SK-N-SH (cell line): ENCODE measurements around the gene CBX6. TPM values are rescaled to one million over a fixed set of nuclear protein-coding genes. Genes with fewer than 3 reads are reported as not detected.

Experiments
- CTCF ChIA-PET: fragments of 300-600, 350-600 bp; formaldehyde crosslinking; extraction: SDS; loops from one replicate; lab custom pipeline; 2021; lab: Yijun Ruan, JAX
- POLR2A ChIA-PET: fragments of 350-600 bp; sonication (Branson Sonifier 250); formaldehyde crosslinking; extraction: SDS; loops from one replicate; lab custom pipeline; 2020; ENCODE audit warnings: antibody characterized with exemption, inconsistent platforms; lab: Yijun Ruan, JAX
- DNase-seq: peaks from one replicate; pipeline ENCODE4 v3.0.0; 2012
- H2AFZ ChIP-seq: fragments of 200-600 bp; sonication (generic); 2 replicates; pipeline ENCODE4 v1.8.1; 2016; ENCODE audit warnings: antibody characterized with exemption, mild to moderate bottlenecking, low read depth
- H3F3A ChIP-seq: fragments of 200-600 bp; sonication (generic); replicated peaks from 2 replicates; pipeline ENCODE3; 2016; ENCODE audit warnings: antibody characterized with exemption, mild to moderate bottlenecking; ENCODE audit not compliant: insufficient read depth
- H3K27ac ChIP-seq, 2 experiments: fragments of 200-500 bp in 1 of 2; fragments of 200-600 bp in 1 of 2; sonication (Bioruptor generic) in 1 of 2; sonication (generic), shearing (Covaris generic) in 1 of 2; 2 replicates each; pipeline versions ENCODE4 v1.5.1 to v1.6.1; 2014 to 2016; ENCODE audit warnings: low read depth in 2 of 2, inconsistent platforms in 1 of 2, low read length in 1 of 2, mild to moderate bottlenecking in 1 of 2, mixed read lengths in 1 of 2
- H3K27me3 ChIP-seq: fragments of 200-600 bp; sonication (generic), shearing (Covaris generic); 2 replicates; pipeline ENCODE4 v1.6.1; 2016; ENCODE audit warnings: mixed run types; ENCODE audit not compliant: insufficient read depth
- H3K36me3 ChIP-seq, 2 experiments: fragments of 200-500 bp in 1 of 2; fragments of 200-600 bp in 1 of 2; sonication (Bioruptor generic) in 1 of 2; sonication (generic) in 1 of 2; replicated peaks in 1 of 2; 2 replicates each; pipeline versions ENCODE3 to v1.5.1; 2014 to 2016; ENCODE audit warnings: low read length in 1 of 2, mild to moderate bottlenecking in 1 of 2; ENCODE audit not compliant: insufficient read depth in 2 of 2, control insufficient read depth in 1 of 2
- H3K4me1 ChIP-seq, 2 experiments: fragments of 200-500 bp in 1 of 2; fragments of 200-600 bp in 1 of 2; sonication (Bioruptor generic) in 1 of 2; sonication (generic), shearing (Covaris generic) in 1 of 2; 2 replicates each; pipeline versions ENCODE4 v1.5.1 to v1.6.1; 2014 to 2016; ENCODE audit warnings: low read depth in 1 of 2, low read length in 1 of 2, mixed run types in 1 of 2; ENCODE audit not compliant: insufficient read depth in 2 of 2, control insufficient read depth in 1 of 2
- H3K4me2 ChIP-seq: fragments of 200-600 bp; sonication (generic), shearing (Covaris generic); 2 replicates; pipeline ENCODE4 v1.6.1; 2017; ENCODE audit warnings: mixed run types
- H3K4me3 ChIP-seq, 2 experiments: fragments of 200-500 bp in 1 of 2; fragments of 200-600 bp in 1 of 2; sonication (Bioruptor generic) in 1 of 2; sonication (generic), shearing (Covaris generic) in 1 of 2; 2 replicates each; pipeline versions ENCODE4 v1.5.1 to v1.8.1; 2014 to 2016; ENCODE audit warnings: low read depth in 2 of 2, inconsistent platforms in 1 of 2, low read length in 1 of 2, mild to moderate bottlenecking in 1 of 2, mixed read lengths in 1 of 2, moderate library complexity in 1 of 2
- H3K79me2 ChIP-seq: fragments of 200-600 bp; sonication (generic); 2 replicates; pipeline ENCODE4 v1.8.1; 2017; ENCODE audit warnings: mild to moderate bottlenecking; ENCODE audit not compliant: insufficient read depth
- H3K9ac ChIP-seq: fragments of 200-600 bp; sonication (generic); 2 replicates; pipeline ENCODE4 v1.6.1; 2017; ENCODE audit warnings: mixed run types
- H3K9me2 ChIP-seq: fragments of 200-600 bp; sonication (generic); 2 replicates; pipeline ENCODE4 v1.6.1; 2017; ENCODE audit warnings: mixed run types
- H3K9me3 ChIP-seq: fragments of 200-600 bp; sonication (generic); 2 replicates; pipeline ENCODE4 v1.6.1; 2017; ENCODE audit warnings: mixed run types, mild to moderate bottlenecking, moderate library complexity
- H4K20me1 ChIP-seq: fragments of 200-600 bp; sonication (generic); 2 replicates; pipeline ENCODE4 v1.6.1; 2017; ENCODE audit warnings: mild to moderate bottlenecking, mixed run types; ENCODE audit not compliant: insufficient read depth
- CHD2 ChIP-seq: fragments of 150-350 bp; IDR thresholded peaks from 2 replicates; pipeline ENCODE4 v1.6.1; 2018; ENCODE audit warnings: low read length; ENCODE audit not compliant: partially characterized antibody
- CTCF ChIP-seq: fragments of 200-600 bp; sonication (generic); IDR thresholded peaks from 2 replicates; pipeline ENCODE4 v1.6.1; 2017; ENCODE audit warnings: antibody characterized with exemption, mild to moderate bottlenecking, moderate library complexity
- ELF1 ChIP-seq: IDR thresholded peaks from 2 replicates; pipeline ENCODE4 v1.4.0; 2012
- EP300 ChIP-seq, 2 experiments: IDR thresholded peaks; 2 replicates each; pipeline versions ENCODE4 v1.4.0 to v1.6.1; 2012; ENCODE audit warnings: borderline replicate concordance in 1 of 2, low read depth in 1 of 2, low read length in 1 of 2
- EZH2phosphoT487 ChIP-seq: fragments of 200-600 bp; sonication (generic); IDR thresholded peaks from 2 replicates; pipeline ENCODE4 v1.6.1; 2017; ENCODE audit warnings: low read depth, mixed run types, mild to moderate bottlenecking, antibody characterized with exemption, moderate library complexity, borderline replicate concordance
- FOSL2 ChIP-seq: IDR thresholded peaks from 2 replicates; pipeline ENCODE4 v1.4.0; 2012; ENCODE audit warnings: low read depth, mild to moderate bottlenecking, moderate library complexity, borderline replicate concordance
- FOXM1 ChIP-seq: IDR thresholded peaks from 2 replicates; pipeline ENCODE4 v1.4.0; 2012; ENCODE audit warnings: low read depth, mild to moderate bottlenecking
- GABPA ChIP-seq: IDR thresholded peaks from 2 replicates; pipeline ENCODE4 v1.4.0; 2012; ENCODE audit warnings: low read depth, mild to moderate bottlenecking
- MAX ChIP-seq: IDR thresholded peaks from 2 replicates; pipeline ENCODE4 v1.4.0; 2012; ENCODE audit warnings: low read depth
- NFIC ChIP-seq: IDR thresholded peaks from 2 replicates; pipeline ENCODE4 v1.4.0; 2012; ENCODE audit warnings: borderline replicate concordance
- NRF1 ChIP-seq: IDR thresholded peaks from 2 replicates; pipeline ENCODE4 v1.6.1; 2012; ENCODE audit warnings: low read depth, mild to moderate bottlenecking, low read length
- PBX3 ChIP-seq: IDR thresholded peaks from 2 replicates; pipeline ENCODE4; 2012
- REST ChIP-seq: IDR thresholded peaks from 2 replicates; pipeline ENCODE4 v1.6.1; 2012; ENCODE audit warnings: mild to moderate bottlenecking, low read depth, low read length, moderate library complexity
- SMC3 ChIP-seq: IDR thresholded peaks from 2 replicates; pipeline ENCODE4 v1.6.1; 2012; ENCODE audit warnings: low read depth, low read length, improper control_type of control experiment
- TEAD4 ChIP-seq: IDR thresholded peaks from 2 replicates; pipeline ENCODE4 v1.4.0; 2012; ENCODE audit warnings: mild to moderate bottlenecking, borderline replicate concordance; ENCODE audit not compliant: insufficient read depth
- USF1 ChIP-seq: IDR thresholded peaks from 2 replicates; pipeline ENCODE4 v1.4.0; 2012; ENCODE audit warnings: low read depth, borderline replicate concordance
- USF2 ChIP-seq: fragments of 150-350 bp; IDR thresholded peaks from 2 replicates; pipeline ENCODE4 v1.6.1; 2017; ENCODE audit warnings: antibody characterized with exemption, low read length, low read depth, borderline replicate concordance
- ZBTB33 ChIP-seq: IDR thresholded peaks from 2 replicates; pipeline ENCODE4 v1.4.0; 2012; ENCODE audit warnings: low read depth, borderline replicate concordance
- WGBS: methylation state at CpG from one replicate; pipeline ENCODE4 v1.1.6; 2017; ENCODE audit warnings: low lambda C conversion rate; 5-methylcytosine and 5-hydroxymethylcytosine counted together
- polyA plus RNA-seq, 3 experiments: library from polyadenylated mRNA; depleted of rRNA; stranded (reverse); fragments of >200 nt; gene quantifications; 2 replicates each; pipeline ENCODE4 v1.2.3, GENCODE V29; 2012

CBX6 gene
- polyA plus RNA-seq, 1 of the 3 experiments (the other 2 are of a cell fraction): 5.4 TPM

- Histone ChIP-seq H3K4me1 (peaks cover 0 to 3% of the 10 kb centered on the region in 2 experiments; a peak in 1 of 4 replicates), H3K27ac (no peak overlapping the region), H3F3A (peaks cover 5% of the 10 kb centered on the region), H3K27me3 (no peaks in the 10 kb centered on the region), H3K36me3 (peaks cover 0 to 10% of the 10 kb centered on the region in 2 experiments), H3K9ac (no peak overlapping the region), H3K4me2 (no peak overlapping the region), H4K20me1 (0 out of 2 replicates have a peak, but pooled peaks cover 3% of the 10 kb centered on the region), H2AFZ (no peak overlapping the region), H3K9me2 (no peaks in the 10 kb centered on the region), H3K9me3 (no peaks in the 10 kb centered on the region), H3K4me3 (no peak overlapping the region), H3K79me2 (no peaks in the 10 kb centered on the region)
- CTCF ChIA-PET: interaction anchor here (3.0 to 4.8 kb wide), 3 partner anchors 60 to 136 kb away, joined by 8 to 37 read pairs (median 28); no protein-coding TSS in a partner anchor
- TF ChIP-seq FOXM1 (no peak), CHD2 (no peak), TEAD4 (no peak), NFIC (no peak), GABPA (no peak), REST (no peak), EZH2phosphoT487 (no peak), PBX3 (no peak), ZBTB33 (no peak), CTCF (no peak), USF2 (no peak), FOSL2 (no peak), ELF1 (no peak), SMC3 (no peak), EP300 (IDR thresholded peaks at IDR 0.05; ENCODE audit: borderline replicate concordance in 1 of 2, low read depth in 1 of 2, low read length in 1 of 2) (no peak), MAX (no peak), USF1 (no peak), NRF1 (no peak)
- POLR2A ChIA-PET: no interaction called here
- no peak for DNase-seq
- 93% methylated on average over 6 of the region's 18 CpGs for WGBS
Measured at GRCh38 chr22:38867471-38868285, 4.3 kb downstream of the CBX6 start.
